WTC11 (cell line): Measurements from ENCODE around the gene MANEA.

Experiments used
- CREB1 ChIP-seq: sonication (generic); formaldehyde crosslinking; IDR thresholded peaks from 2 replicates; pipeline ENCODE4 v1.8.0; 2023; ENCODE audit warnings: mild to moderate bottlenecking, missing genetic modification reagents
- CTCF ChIP-seq: fragments of 200-600 bp; IDR thresholded peaks from 2 replicates; pipeline ENCODE4 v1.8.0; 2022; ENCODE audit warnings: antibody characterized with exemption
- ETV6 ChIP-seq: sonication (generic); formaldehyde crosslinking; IDR thresholded peaks from 2 replicates; pipeline ENCODE4 v1.8.1; 2022; ENCODE audit warnings: mild to moderate bottlenecking, missing genetic modification reagents
- TCF7 ChIP-seq: sonication (generic); formaldehyde crosslinking; IDR thresholded peaks from 2 replicates; pipeline ENCODE4 v1.8.0; 2022; ENCODE audit warnings: mild to moderate bottlenecking, low read depth, missing genetic modification reagents, moderate library complexity
- TF ChIP-seq, protein P1 (sequence below): sonication (generic); formaldehyde crosslinking; conservative IDR thresholded peaks from 2 replicates; pipeline ENCODE4 v1.8.1; 2022; ENCODE audit warnings: mild to moderate bottlenecking, missing genetic modification reagents
- TF ChIP-seq, protein P2 (sequence below): sonication (generic); formaldehyde crosslinking; IDR thresholded peaks from 2 replicates; pipeline ENCODE4 v1.8.1; 2022; ENCODE audit warnings: low read depth, mild to moderate bottlenecking, moderate library complexity, missing genetic modification reagents, borderline replicate concordance
- TF ChIP-seq, protein P3 (sequence below): sonication (generic); formaldehyde crosslinking; IDR thresholded peaks from 2 replicates; pipeline ENCODE4 v1.8.0; 2022; ENCODE audit warnings: missing genetic modification reagents
- TF ChIP-seq, protein P4 (sequence below): sonication (generic); formaldehyde crosslinking; IDR thresholded peaks from 2 replicates; pipeline ENCODE4 v1.8.1; 2023; ENCODE audit warnings: mild to moderate bottlenecking, moderate library complexity, missing genetic modification reagents

- no peak for TF ChIP-seq ETV6 (CRISPR knock-in tag)
- TF ChIP-seq TCF7 (CRISPR knock-in tag), result no peak
- TF ChIP-seq, protein P1, sequence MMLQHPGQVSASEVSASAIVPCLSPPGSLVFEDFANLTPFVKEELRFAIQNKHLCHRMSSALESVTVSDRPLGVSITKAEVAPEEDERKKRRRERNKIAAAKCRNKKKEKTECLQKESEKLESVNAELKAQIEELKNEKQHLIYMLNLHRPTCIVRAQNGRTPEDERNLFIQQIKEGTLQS, result no peak
- no peak for TF ChIP-seq CTCF
- TF ChIP-seq, protein P2, sequence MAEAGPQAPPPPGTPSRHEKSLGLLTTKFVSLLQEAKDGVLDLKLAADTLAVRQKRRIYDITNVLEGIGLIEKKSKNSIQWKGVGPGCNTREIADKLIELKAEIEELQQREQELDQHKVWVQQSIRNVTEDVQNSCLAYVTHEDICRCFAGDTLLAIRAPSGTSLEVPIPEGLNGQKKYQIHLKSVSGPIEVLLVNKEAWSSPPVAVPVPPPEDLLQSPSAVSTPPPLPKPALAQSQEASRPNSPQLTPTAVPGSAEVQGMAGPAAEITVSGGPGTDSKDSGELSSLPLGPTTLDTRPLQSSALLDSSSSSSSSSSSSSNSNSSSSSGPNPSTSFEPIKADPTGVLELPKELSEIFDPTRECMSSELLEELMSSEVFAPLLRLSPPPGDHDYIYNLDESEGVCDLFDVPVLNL (CRISPR knock-in tag), result no peak
- TF ChIP-seq, protein P3, sequence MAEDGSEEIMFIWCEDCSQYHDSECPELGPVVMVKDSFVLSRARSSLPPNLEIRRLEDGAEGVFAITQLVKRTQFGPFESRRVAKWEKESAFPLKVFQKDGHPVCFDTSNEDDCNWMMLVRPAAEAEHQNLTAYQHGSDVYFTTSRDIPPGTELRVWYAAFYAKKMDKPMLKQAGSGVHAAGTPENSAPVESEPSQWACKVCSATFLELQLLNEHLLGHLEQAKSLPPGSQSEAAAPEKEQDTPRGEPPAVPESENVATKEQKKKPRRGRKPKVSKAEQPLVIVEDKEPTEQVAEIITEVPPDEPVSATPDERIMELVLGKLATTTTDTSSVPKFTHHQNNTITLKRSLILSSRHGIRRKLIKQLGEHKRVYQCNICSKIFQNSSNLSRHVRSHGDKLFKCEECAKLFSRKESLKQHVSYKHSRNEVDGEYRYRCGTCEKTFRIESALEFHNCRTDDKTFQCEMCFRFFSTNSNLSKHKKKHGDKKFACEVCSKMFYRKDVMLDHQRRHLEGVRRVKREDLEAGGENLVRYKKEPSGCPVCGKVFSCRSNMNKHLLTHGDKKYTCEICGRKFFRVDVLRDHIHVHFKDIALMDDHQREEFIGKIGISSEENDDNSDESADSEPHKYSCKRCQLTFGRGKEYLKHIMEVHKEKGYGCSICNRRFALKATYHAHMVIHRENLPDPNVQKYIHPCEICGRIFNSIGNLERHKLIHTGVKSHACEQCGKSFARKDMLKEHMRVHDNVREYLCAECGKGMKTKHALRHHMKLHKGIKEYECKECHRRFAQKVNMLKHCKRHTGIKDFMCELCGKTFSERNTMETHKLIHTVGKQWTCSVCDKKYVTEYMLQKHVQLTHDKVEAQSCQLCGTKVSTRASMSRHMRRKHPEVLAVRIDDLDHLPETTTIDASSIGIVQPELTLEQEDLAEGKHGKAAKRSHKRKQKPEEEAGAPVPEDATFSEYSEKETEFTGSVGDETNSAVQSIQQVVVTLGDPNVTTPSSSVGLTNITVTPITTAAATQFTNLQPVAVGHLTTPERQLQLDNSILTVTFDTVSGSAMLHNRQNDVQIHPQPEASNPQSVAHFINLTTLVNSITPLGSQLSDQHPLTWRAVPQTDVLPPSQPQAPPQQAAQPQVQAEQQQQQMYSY (CRISPR knock-in tag), result no peak
- no peak for TF ChIP-seq CREB1 (CRISPR knock-in tag)
- TF ChIP-seq, protein P4, sequence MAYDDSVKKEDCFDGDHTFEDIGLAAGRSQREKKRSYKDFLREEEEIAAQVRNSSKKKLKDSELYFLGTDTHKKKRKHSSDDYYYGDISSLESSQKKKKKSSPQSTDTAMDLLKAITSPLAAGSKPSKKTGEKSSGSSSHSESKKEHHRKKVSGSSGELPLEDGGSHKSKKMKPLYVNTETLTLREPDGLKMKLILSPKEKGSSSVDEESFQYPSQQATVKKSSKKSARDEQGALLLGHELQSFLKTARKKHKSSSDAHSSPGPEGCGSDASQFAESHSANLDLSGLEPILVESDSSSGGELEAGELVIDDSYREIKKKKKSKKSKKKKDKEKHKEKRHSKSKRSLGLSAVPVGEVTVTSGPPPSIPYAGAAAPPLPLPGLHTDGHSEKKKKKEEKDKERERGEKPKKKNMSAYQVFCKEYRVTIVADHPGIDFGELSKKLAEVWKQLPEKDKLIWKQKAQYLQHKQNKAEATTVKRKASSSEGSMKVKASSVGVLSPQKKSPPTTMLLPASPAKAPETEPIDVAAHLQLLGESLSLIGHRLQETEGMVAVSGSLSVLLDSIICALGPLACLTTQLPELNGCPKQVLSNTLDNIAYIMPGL (CRISPR knock-in tag), result no peak
Observed at GRCh38 chr6:95596021-95596420, 18.7 kb downstream of the MANEA start.
